GM12878 (cell line): ENCODE data around the gene DHRS4.
"Not testable (repeated sequence)": the region's sequence is repeated elsewhere in the genome, so short reads cannot be mapped to it uniquely, and the experiment has no call there.

Experiments
- BCL3 ChIP-seq: IDR thresholded peaks from 2 replicates; pipeline ENCODE4 v1.6.1; 2011; ENCODE audit warnings: borderline replicate concordance, low read depth, mild to moderate bottlenecking, moderate library complexity, low read length; ENCODE audit not compliant: insufficient read depth, poor library complexity, severe bottlenecking
- CHD2 ChIP-seq: IDR thresholded peaks from 2 replicates; pipeline ENCODE4 v1.6.1; 2011; ENCODE audit warnings: low read depth, low read length, improper control_type of control experiment, borderline replicate concordance
- CHD4 ChIP-seq: fragments of 200-600 bp; sonication (generic); IDR thresholded peaks from 2 replicates; pipeline ENCODE4 v1.6.1; 2016; ENCODE audit warnings: mild to moderate bottlenecking
- CTCF ChIP-seq, 3 experiments: IDR thresholded peaks in 2 of 3; conservative IDR thresholded peaks in 1 of 3; 2 replicates each; pipeline ENCODE4 v1.5.1; 2011; ENCODE audit warnings: low read depth in 3 of 3, low read length in 3 of 3, mild to moderate bottlenecking in 3 of 3, control low read depth in 2 of 3, moderate library complexity in 2 of 3, inconsistent platforms in 1 of 3, mixed read lengths in 1 of 3; ENCODE audit not compliant: control insufficient read depth in 2 of 3, insufficient read depth in 1 of 3; ENCODE audit errors: extremely low read depth in 1 of 3
- ELK1 ChIP-seq: IDR thresholded peaks from 2 replicates; pipeline ENCODE4 v1.6.1; 2012; ENCODE audit warnings: low read depth, low read length, improper control_type of control experiment
- HSF1 ChIP-seq: fragments of 150-350 bp; IDR thresholded peaks from 2 replicates; pipeline ENCODE4 v1.6.1; 2014; ENCODE audit warnings: mild to moderate bottlenecking, low read depth, low read length
- MYC ChIP-seq: IDR thresholded peaks from 2 replicates; pipeline ENCODE4 v1.6.1; 2011; ENCODE audit warnings: mild to moderate bottlenecking, low read length, moderate library complexity, inconsistent platforms; ENCODE audit not compliant: insufficient read depth, insufficient replicate concordance, insufficient read length, severe bottlenecking
- PBX3 ChIP-seq: IDR thresholded peaks from 2 replicates; pipeline ENCODE4 v1.6.1; 2011; ENCODE audit warnings: mild to moderate bottlenecking, low read depth, low read length, moderate library complexity; ENCODE audit not compliant: insufficient replicate concordance
- POLR2A ChIP-seq: IDR thresholded peaks from 2 replicates; pipeline ENCODE4 v1.6.1; 2011; ENCODE audit warnings: low read depth, mild to moderate bottlenecking, low read length
- POLR2AphosphoS5 ChIP-seq: IDR thresholded peaks from 2 replicates; pipeline ENCODE4 v1.6.1; 2011; ENCODE audit warnings: mild to moderate bottlenecking, low read length, inconsistent platforms
- RAD21 ChIP-seq: IDR thresholded peaks from 2 replicates; pipeline ENCODE4 v1.6.1; 2011; ENCODE audit warnings: mild to moderate bottlenecking, low read depth, low read length, moderate library complexity; ENCODE audit not compliant: insufficient read depth
- RAD51 ChIP-seq: fragments of 450-650 bp; IDR thresholded peaks from 2 replicates; pipeline ENCODE4 v1.6.1; 2016; ENCODE audit warnings: moderate library complexity, mild to moderate bottlenecking, inconsistent platforms
- REST ChIP-seq: IDR thresholded peaks from 2 replicates; pipeline ENCODE4 v1.6.1; 2012; ENCODE audit warnings: mild to moderate bottlenecking, low read depth, low read length

- not testable (repeated sequence) for TF ChIP-seq POLR2A; CTCF (IDR thresholded peaks at IDR 0.05 in 2 of 3, conservative IDR thresholded peaks at IDR 0.05 in 1 of 3; ENCODE audit: control insufficient read depth in 2 of 3, extremely low read depth in 1 of 3, insufficient read depth in 1 of 3, low read depth in 3 of 3, low read length in 3 of 3); BCL3; RAD21; PBX3; MYC; ELK1; HSF1; CHD2; POLR2AphosphoS5; CHD4; RAD51; REST
Observed at GRCh38 chr14:24006817-24007652, 53.5 kb downstream of the DHRS4 start.
